Measurements from ENCODE around the gene MOGAT1.

The MOGAT1 gene

GRCh38 chr2:222637067-222637466 lies 34.4 kb upstream of the MOGAT1 start:
- DNase-seq (ENCODE audit: low spot score) = no peak
- TF ChIP-seq, protein P1, sequence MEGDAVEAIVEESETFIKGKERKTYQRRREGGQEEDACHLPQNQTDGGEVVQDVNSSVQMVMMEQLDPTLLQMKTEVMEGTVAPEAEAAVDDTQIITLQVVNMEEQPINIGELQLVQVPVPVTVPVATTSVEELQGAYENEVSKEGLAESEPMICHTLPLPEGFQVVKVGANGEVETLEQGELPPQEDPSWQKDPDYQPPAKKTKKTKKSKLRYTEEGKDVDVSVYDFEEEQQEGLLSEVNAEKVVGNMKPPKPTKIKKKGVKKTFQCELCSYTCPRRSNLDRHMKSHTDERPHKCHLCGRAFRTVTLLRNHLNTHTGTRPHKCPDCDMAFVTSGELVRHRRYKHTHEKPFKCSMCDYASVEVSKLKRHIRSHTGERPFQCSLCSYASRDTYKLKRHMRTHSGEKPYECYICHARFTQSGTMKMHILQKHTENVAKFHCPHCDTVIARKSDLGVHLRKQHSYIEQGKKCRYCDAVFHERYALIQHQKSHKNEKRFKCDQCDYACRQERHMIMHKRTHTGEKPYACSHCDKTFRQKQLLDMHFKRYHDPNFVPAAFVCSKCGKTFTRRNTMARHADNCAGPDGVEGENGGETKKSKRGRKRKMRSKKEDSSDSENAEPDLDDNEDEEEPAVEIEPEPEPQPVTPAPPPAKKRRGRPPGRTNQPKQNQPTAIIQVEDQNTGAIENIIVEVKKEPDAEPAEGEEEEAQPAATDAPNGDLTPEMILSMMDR (conservative IDR thresholded peaks at IDR 0.05; ENCODE audit: low read depth) = no peak
- ChIA-PET POLR2A (ENCODE audit: low non-redundant PET) (no interaction called here), CTCF (no interaction called here)
- H3K27ac ChIP-seq = no peak overlapping the region

DNA sequence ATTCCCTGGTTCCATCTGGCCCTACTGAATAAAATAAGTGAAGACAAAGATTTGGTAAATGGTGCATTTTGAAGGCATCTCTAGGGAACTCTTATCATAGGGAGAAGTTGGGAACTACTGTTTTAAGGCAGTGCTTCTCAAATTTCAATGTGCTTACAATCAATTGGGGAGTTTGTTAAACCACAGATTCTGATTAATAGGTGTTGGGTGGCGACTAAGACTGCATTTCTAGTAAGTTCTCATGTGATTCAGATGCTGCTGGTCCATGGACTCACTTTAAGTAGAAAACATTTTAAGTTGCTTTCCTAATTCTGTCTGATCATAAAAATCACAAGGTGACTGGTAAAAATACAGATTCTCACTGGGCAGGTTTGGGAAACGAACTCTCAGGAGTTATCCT lies 30.1 kb upstream of the MOGAT1 start:
- no peak overlapping the region for H3K27ac ChIP-seq
- DNase-seq (ENCODE audit: low spot score) = no peak
- POLR2A ChIA-PET (ENCODE audit: low non-redundant PET) = no interaction called here
- CTCF ChIA-PET = interaction anchor here (0.8 kb wide), 1 partner anchor 274 kb away, joined by 6 read pairs; no protein-coding TSS in a partner anchor
- TF ChIP-seq, protein P1 (conservative IDR thresholded peaks at IDR 0.05; ENCODE audit: low read depth) = no peak

DNA sequence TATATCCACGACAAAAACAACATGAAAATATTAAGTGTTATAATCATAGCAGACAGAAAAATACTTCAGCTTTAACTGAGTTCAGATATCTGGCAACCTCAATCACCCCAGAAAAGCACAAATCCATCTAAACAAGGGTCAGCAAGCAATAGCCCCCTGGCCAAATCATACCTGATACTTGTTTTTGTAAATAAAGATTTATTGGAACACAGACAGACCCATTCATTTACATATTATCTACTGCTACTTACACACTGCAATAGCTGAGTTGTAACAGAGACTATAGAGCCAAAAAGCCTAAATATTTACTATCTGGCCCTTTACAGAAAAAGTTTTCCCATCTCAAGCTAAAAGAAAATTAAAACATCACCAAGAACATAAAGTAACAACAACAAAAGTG lies 28.3 kb upstream of the MOGAT1 start:
- TF ChIP-seq, protein P1 (conservative IDR thresholded peaks at IDR 0.05; ENCODE audit: low read depth) = no peak
- POLR2A ChIA-PET (ENCODE audit: low non-redundant PET) = no interaction called here
- DNase-seq (ENCODE audit: low spot score) = no peak

GRCh38 chr2:222646008-222646407 lies 25.4 kb upstream of the MOGAT1 start:
- H3K27ac ChIP-seq = no peak overlapping the region
- TF ChIP-seq, protein P1 (conservative IDR thresholded peaks at IDR 0.05; ENCODE audit: low read depth) = no peak
- ChIA-PET POLR2A (ENCODE audit: low non-redundant PET) (no interaction called here), CTCF (no interaction called here)
- no peak for DNase-seq (ENCODE audit: low spot score)

More for the DNA sequence above, 28.3 kb upstream of the MOGAT1 start:
- H3K27ac ChIP-seq = no peak overlapping the region
- CTCF ChIA-PET = interaction anchor here (0.7 kb wide), 1 partner anchor 272 kb away, joined by 3 read pairs; no protein-coding TSS in a partner anchor

- POLR2A ChIA-PET (ENCODE audit: low non-redundant PET) = no interaction called here
- TF ChIP-seq, protein P1 (conservative IDR thresholded peaks at IDR 0.05; ENCODE audit: low read depth) = no peak
- CTCF ChIA-PET = interaction anchor here (0.7 to 1.1 kb wide), 2 partner anchors 35 to 625 kb away, joined by 3 to 4 read pairs; no protein-coding TSS in a partner anchor
- H3K27ac ChIP-seq = no peak overlapping the region
- DNase-seq (ENCODE audit: low spot score) = no peak
Measured at GRCh38 chr2:222649801-222650200, 21.7 kb upstream of the MOGAT1 start.

- no peak for DNase-seq (ENCODE audit: low spot score)
- TF ChIP-seq, protein P1 (conservative IDR thresholded peaks at IDR 0.05; ENCODE audit: low read depth) = no peak
- ChIA-PET CTCF (no interaction called here), POLR2A (ENCODE audit: low non-redundant PET) (no interaction called here)
- no peak overlapping the region for H3K27ac ChIP-seq
Measured at GRCh38 chr2:222651718-222652418, 19.6 kb upstream of the MOGAT1 start.
